Thyroid gland (tissue), 4 donors: Measurements from ENCODE around the gene CDC25C.

Source experiments
- CTCF ChIP-seq, 6 experiments: fragments of 200-600 bp in 3 of 6; fragments of 450-650 bp in 3 of 6; sonication (generic) in 3 of 6; IDR thresholded peaks; one replicate each; pipeline ENCODE4 v1.5.1; 2016 to 2019; ENCODE audit warnings: antibody characterized with exemption in 6 of 6, mild to moderate bottlenecking in 2 of 6, inconsistent platforms in 1 of 6, moderate library complexity in 1 of 6
- POLR2A ChIP-seq, 2 donors: fragments of 450-650 bp; IDR thresholded peaks; one replicate each; pipeline ENCODE4 v1.6.1; 2017; ENCODE audit warnings: antibody characterized with exemption in 2 of 2, mild to moderate bottlenecking in 2 of 2, moderate library complexity in 1 of 2

- TF ChIP-seq CTCF (IDR thresholded peaks at IDR 0.05) (peak in 1 of 6 experiments; percentile 40), POLR2A (IDR thresholded peaks at IDR 0.05) (peak; percentile 99)
Observed at GRCh38 chr5:138337685-138338410, 6.2 kb upstream of the CDC25C start, which contains the start of gene FAM53C.
